HCT116 (cell line): ENCODE results near the gene DMGDH. TPM values are rescaled to one million over a fixed set of nuclear protein-coding genes. Genes with fewer than 3 reads are reported as not detected.

Experiments
- ATAC-seq: fragments of 200-7000 bp; cut with Tn5 transposase; 2 replicates; pipeline ENCODE4 v1.9.1; 2020; ENCODE audit warnings: mild to moderate bottlenecking, moderate library complexity
- BruUV-seq: library from RNA; stranded (reverse); fragments of 400-500 nt; replicated peaks from 2 replicates; lab custom pipeline; 2021; lab: Mats Ljungman, UMichigan
- CTCF ChIA-PET: fragments of 300-600 bp; sonication (Branson Sonifier 250); formaldehyde crosslinking; loops from one replicate; lab custom pipeline; 2021; ENCODE audit warnings: antibody characterized with exemption; lab: Charles Lee
- POLR2A ChIA-PET: fragments of 300-600, 350-600 bp; sonication (Branson Sonifier 250); formaldehyde crosslinking; loops from one replicate; lab custom pipeline; 2021; ENCODE audit warnings: antibody characterized with exemption; lab: Charles Lee
- RAD21 ChIA-PET, 2 experiments: fragments of 300-600 bp; sonication (Branson Sonifier 250); formaldehyde crosslinking; loops; one replicate each; lab custom pipeline; 2023; ENCODE audit warnings: low total read pairs in 2 of 2; ENCODE audit not compliant: uncharacterized antibody in 2 of 2, unreplicated experiment in 2 of 2, low non-redundant PET in 1 of 2; lab: Charles Lee
- DNase-seq: peaks from one replicate; pipeline ENCODE4 v3.0.0-alpha.2; 2010; ENCODE audit warnings: low read depth, low spot score
- H2AFZ ChIP-seq: fragments of 200-600 bp; shearing (Covaris generic), sonication (generic); 2 replicates; pipeline ENCODE4 v1.6.1; 2017; ENCODE audit warnings: low read depth, mixed run types, mixed read lengths, antibody characterized with exemption, low read length; ENCODE audit not compliant: poor library complexity, severe bottlenecking
- H3K27ac ChIP-seq: 2 replicates; pipeline ENCODE4 v1.5.1; 2012; ENCODE audit warnings: low read depth, low read length
- H3K27me3 ChIP-seq: fragments of 200-600 bp; sonication (generic); 2 replicates; pipeline ENCODE4 v1.6.1; 2016; ENCODE audit warnings: mixed run types, low read length, mixed read lengths; ENCODE audit not compliant: insufficient read depth
- H3K36me3 ChIP-seq, 2 experiments: fragments of 200-500 bp in 1 of 2; fragments of 200-600 bp in 1 of 2; sonication (Bioruptor generic) in 1 of 2; sonication (generic) in 1 of 2; 2 replicates each; pipeline versions ENCODE4 v1.5.1 to v1.6.1; 2014 to 2016; ENCODE audit warnings: low read length in 2 of 2, inconsistent platforms in 1 of 2, mixed read lengths in 1 of 2, mixed run types in 1 of 2; ENCODE audit not compliant: insufficient read depth in 2 of 2, control insufficient read depth in 1 of 2
- H3K4me1 ChIP-seq, 2 experiments: fragments of 200-600 bp in 1 of 2; sonication (generic) in 1 of 2; 2 replicates each; pipeline versions ENCODE4 v1.5.1 to v1.6.1; 2012 to 2017; ENCODE audit warnings: low read length in 2 of 2, inconsistent platforms in 1 of 2, mild to moderate bottlenecking in 1 of 2, mixed read lengths in 1 of 2, mixed run types in 1 of 2, moderate library complexity in 1 of 2; ENCODE audit not compliant: insufficient read depth in 2 of 2, control insufficient read depth in 1 of 2
- H3K4me2 ChIP-seq: fragments of 200-600 bp; sonication (generic); 2 replicates; pipeline ENCODE4 v1.6.1; 2017; ENCODE audit warnings: mixed run types, low read length, mixed read lengths
- H3K4me3 ChIP-seq, 2 experiments: fragments of 200-600 bp in 1 of 2; sonication (generic) in 1 of 2; replicated peaks in 1 of 2; 2 replicates each; pipeline ENCODE4 v1.5.1; 2011 to 2016; ENCODE audit warnings: low read length in 2 of 2, control low read depth in 1 of 2, low read depth in 1 of 2, mild to moderate bottlenecking in 1 of 2, mixed read lengths in 1 of 2, mixed run types in 1 of 2
- H3K79me2 ChIP-seq: fragments of 200-600 bp; sonication (generic); 2 replicates; pipeline ENCODE4 v1.6.1; 2017; ENCODE audit warnings: mild to moderate bottlenecking, mixed run types, low read length, moderate library complexity, mixed read lengths; ENCODE audit not compliant: insufficient read depth
- H3K9ac ChIP-seq: fragments of 200-600 bp; sonication (generic); 2 replicates; pipeline ENCODE4 v1.6.1; 2016; ENCODE audit warnings: low read length, mixed read lengths
- H3K9me2 ChIP-seq: fragments of 200-600 bp; sonication (generic), shearing (Covaris generic); 2 replicates; pipeline ENCODE4 v1.6.1; 2017; ENCODE audit warnings: mixed run types, mild to moderate bottlenecking, moderate library complexity; ENCODE audit not compliant: insufficient read depth
- H3K9me3 ChIP-seq, 2 experiments: fragments of 200-500 bp in 1 of 2; fragments of 200-600 bp in 1 of 2; sonication (Bioruptor generic) in 1 of 2; sonication (generic) in 1 of 2; 2 replicates each; pipeline ENCODE4 v1.6.1; 2014 to 2017; ENCODE audit warnings: low read length in 2 of 2, mixed read lengths in 2 of 2, inconsistent platforms in 1 of 2, low read depth in 1 of 2, mild to moderate bottlenecking in 1 of 2, mixed run types in 1 of 2, moderate library complexity in 1 of 2; ENCODE audit not compliant: control insufficient read depth in 1 of 2, insufficient read depth in 1 of 2
- H4K20me1 ChIP-seq: fragments of 200-600 bp; sonication (generic), shearing (Covaris generic); 2 replicates; pipeline ENCODE4 v1.6.1; 2017; ENCODE audit warnings: mixed run types, mild to moderate bottlenecking, moderate library complexity; ENCODE audit not compliant: insufficient read depth
- ATF3 ChIP-seq: IDR thresholded peaks from 2 replicates; pipeline ENCODE4 v1.6.1; 2012
- MAX ChIP-seq: IDR thresholded peaks from 2 replicates; pipeline ENCODE4 v1.6.1; 2012
- REST ChIP-seq: IDR thresholded peaks from 2 replicates; pipeline ENCODE4 v1.6.1; 2012; ENCODE audit warnings: low read depth
- ZFX ChIP-seq: fragments of 450-650 bp; IDR thresholded peaks from 2 replicates; pipeline ENCODE4 v1.6.1; 2017
- ZNF274 ChIP-seq: fragments of 200-500 bp; sonication (Bioruptor generic); IDR thresholded peaks from 2 replicates; pipeline ENCODE4 v1.6.1; 2014; ENCODE audit warnings: mild to moderate bottlenecking, low read depth, low read length, inconsistent platforms
- intact Hi-C: fragments of 100-400 bp; cut with micrococcal nuclease; formaldehyde crosslinking; loops from 2 replicates; pipeline ENCODE4 v1.10.0; 2022
- total RNA-seq: library from RNA; stranded (reverse); gene quantifications from one replicate; pipeline ENCODE4 v1.2.1, GENCODE V29; 2021; ENCODE audit not compliant: unreplicated experiment

Gene DMGDH
- total RNA-seq, 1 experiment from 2014 or later: 2.3 TPM

GRCh38 chr5:78958672-78959445 is 110.6 kb downstream of the DMGDH start:
- no peak for TF ChIP-seq MAX
- no peak for TF ChIP-seq ATF3
- no peak for TF ChIP-seq REST
- no peak for TF ChIP-seq ZFX
- TF ChIP-seq ZNF274: no peak
- intact Hi-C loops: no loop called here
- Histone ChIP-seq H3K36me3 (no peaks in the 10 kb centered on the region), H3K27me3 (no peaks in the 10 kb centered on the region), H3K79me2 (no peaks in the 10 kb centered on the region), H3K4me3 (no peak overlapping the region), H3K9me2 (no peaks in the 10 kb centered on the region), H3K27ac (no peak overlapping the region), H3K9ac (no peak overlapping the region), H3K4me1 (no peaks in the 10 kb centered on the region), H2AFZ (no peak overlapping the region), H4K20me1 (no peaks in the 10 kb centered on the region), H3K9me3 (no peaks in the 10 kb centered on the region), H3K4me2 (no peak overlapping the region)
- ATAC-seq: no peak
- CTCF ChIA-PET: no interaction called here
- no TSS peak for BruUV-seq
- RAD21 ChIA-PET: no interaction called here
- POLR2A ChIA-PET: no interaction called here
- DNase-seq: no peak
